OCI-LY3 (cell line): Measurements from ENCODE around the gene PSMD12.

ENCODE experiments used
- EZH2phosphoT487 ChIP-seq: fragments of 200-600 bp; shearing (Covaris generic); IDR thresholded peaks from 2 replicates; pipeline ENCODE4 v1.6.1; 2018; ENCODE audit warnings: antibody characterized with exemption, mixed run types, low read depth
- TF ChIP-seq, protein P1 (sequence below): fragments of 200-600, 300-600 bp; sonication (generic); IDR thresholded peaks from 2 replicates; pipeline ENCODE4 v1.5.1; 2014; ENCODE audit warnings: antibody characterized with exemption, low read length, low read depth

DNA sequence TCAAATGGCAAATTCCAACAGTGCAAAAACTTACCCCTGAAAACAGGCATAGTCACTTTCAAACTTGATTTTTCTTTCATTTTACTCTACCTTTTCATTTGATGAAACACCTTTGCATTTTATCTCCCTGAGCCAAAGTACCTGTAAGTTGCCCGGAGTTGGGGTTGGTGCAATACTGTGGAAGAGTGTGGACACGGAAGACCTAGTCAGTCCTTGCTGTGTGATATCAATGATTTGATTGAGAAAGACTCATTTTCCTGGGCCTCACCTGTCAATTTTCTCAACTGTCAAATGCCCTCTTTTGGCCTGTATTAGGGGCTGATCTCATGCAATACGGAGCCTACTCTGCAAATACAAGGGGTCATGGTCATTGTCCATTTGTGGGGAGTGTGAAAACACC, 33.3 kb upstream of the PSMD12 start:
- TF ChIP-seq, protein P1, sequence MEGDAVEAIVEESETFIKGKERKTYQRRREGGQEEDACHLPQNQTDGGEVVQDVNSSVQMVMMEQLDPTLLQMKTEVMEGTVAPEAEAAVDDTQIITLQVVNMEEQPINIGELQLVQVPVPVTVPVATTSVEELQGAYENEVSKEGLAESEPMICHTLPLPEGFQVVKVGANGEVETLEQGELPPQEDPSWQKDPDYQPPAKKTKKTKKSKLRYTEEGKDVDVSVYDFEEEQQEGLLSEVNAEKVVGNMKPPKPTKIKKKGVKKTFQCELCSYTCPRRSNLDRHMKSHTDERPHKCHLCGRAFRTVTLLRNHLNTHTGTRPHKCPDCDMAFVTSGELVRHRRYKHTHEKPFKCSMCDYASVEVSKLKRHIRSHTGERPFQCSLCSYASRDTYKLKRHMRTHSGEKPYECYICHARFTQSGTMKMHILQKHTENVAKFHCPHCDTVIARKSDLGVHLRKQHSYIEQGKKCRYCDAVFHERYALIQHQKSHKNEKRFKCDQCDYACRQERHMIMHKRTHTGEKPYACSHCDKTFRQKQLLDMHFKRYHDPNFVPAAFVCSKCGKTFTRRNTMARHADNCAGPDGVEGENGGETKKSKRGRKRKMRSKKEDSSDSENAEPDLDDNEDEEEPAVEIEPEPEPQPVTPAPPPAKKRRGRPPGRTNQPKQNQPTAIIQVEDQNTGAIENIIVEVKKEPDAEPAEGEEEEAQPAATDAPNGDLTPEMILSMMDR = no peak
- TF ChIP-seq EZH2phosphoT487 = no peak
